HG03521 (cell line): ENCODE results near the gene TTC9C.
"Not testable (repeated sequence)": the region's sequence is repeated elsewhere in the genome, so short reads cannot be mapped to it uniquely, and the experiment has no call there.

ENCODE experiments used
- ATAC-seq: cut with Tn5 transposase; IDR thresholded peaks from one replicate; pipeline ENCODE4 v1.9.1; 2021; ENCODE audit warnings: mild to moderate bottlenecking, moderate library complexity; ENCODE audit not compliant: unreplicated experiment

Gene TTC9C

GRCh38 chr11:62728171-62728988 is at the start of gene TTC9C:
TSS of gene TTC9C (plus strand) at chr11:62728486. CDS start at chr11:62728849, 363 bp downstream.
- ATAC-seq = peak; percentile 7

GRCh38 chr11:62678770-62679696 is 49.3 kb upstream of the TTC9C start, which contains the start of gene UBXN1:
TSS of gene UBXN1 (minus strand) at chr11:62679073. CDS start at chr11:62678923, 150 bp downstream.
- ATAC-seq = peak; percentile 72

- no peak for ATAC-seq
Observed at GRCh38 chr11:62680825-62681240, 47.5 kb upstream of the TTC9C start.

GRCh38 chr11:62682518-62682917 is 45.8 kb upstream of the TTC9C start:
- ATAC-seq = no peak

- ATAC-seq = no peak
Observed at GRCh38 chr11:62687508-62688396, 40.5 kb upstream of the TTC9C start.

- no peak for ATAC-seq
Observed at GRCh38 chr11:62688491-62688890, 39.8 kb upstream of the TTC9C start.

GRCh38 chr11:62689421-62690183 is 38.7 kb upstream of the TTC9C start, which contains the start of gene LRRN4CL:
TSS of gene LRRN4CL (minus strand) at chr11:62689530. CDS start at chr11:62688508, 1,022 bp downstream.
- no peak for ATAC-seq

- ATAC-seq = not testable (repeated sequence)
Observed at GRCh38 chr11:62693624-62694023, 34.7 kb upstream of the TTC9C start.

- ATAC-seq = no peak
Observed at GRCh38 chr11:62694455-62695167, 33.7 kb upstream of the TTC9C start.

GRCh38 chr11:62702246-62702645 is 26.0 kb upstream of the TTC9C start:
- no peak for ATAC-seq

GRCh38 chr11:62703921-62704320 is 24.4 kb upstream of the TTC9C start:
- not testable (repeated sequence) for ATAC-seq

GRCh38 chr11:62705413-62705812 is 22.9 kb upstream of the TTC9C start:
- no peak for ATAC-seq

GRCh38 chr11:62705880-62706849 is 22.1 kb upstream of the TTC9C start:
- ATAC-seq = peak; percentile 56

- ATAC-seq = no peak
Observed at GRCh38 chr11:62706850-62707247, 21.4 kb upstream of the TTC9C start.

- no peak for ATAC-seq
Observed at GRCh38 chr11:62707277-62707861, 20.9 kb upstream of the TTC9C start, which contains the start of the genes BSCL2 and GNG3. TSS of gene BSCL2 (minus strand) at chr11:62707424. CDS start at chr11:62707195, 229 bp downstream. TSS of gene GNG3 (plus strand) at chr11:62707676. CDS start at chr11:62708296, 620 bp downstream.

- no peak for ATAC-seq
Observed at GRCh38 chr11:62708392-62708791, 19.9 kb upstream of the TTC9C start.

- ATAC-seq = no peak
Observed at GRCh38 chr11:62708793-62709192, 19.5 kb upstream of the TTC9C start.
